Measurements from ENCODE around the gene NT5C1A. TPM values are rescaled to one million over a fixed set of nuclear protein-coding genes. Genes with fewer than 3 reads are reported as not detected.

The NT5C1A gene
- total RNA-seq, 1 experiment from 2014 or later = not detected

- H3K9me3 ChIP-seq (ENCODE audit: control insufficient read depth, low read depth, low read length) = no peaks in the 10 kb centered on the region
- H2AK5ac ChIP-seq (ENCODE audit: insufficient read length, low read length) = no peak overlapping the region
- peak overlapping the region; percentile 48 for H3K14ac ChIP-seq (ENCODE audit: insufficient read depth, low read length)
- H2BK5ac ChIP-seq (ENCODE audit: insufficient read length, low read length) = no peak overlapping the region
- H3K4ac ChIP-seq (ENCODE audit: low read depth, low read length) = no peak overlapping the region
- Mint-ChIP-seq H3K4me1 (peaks cover 5 to 17% of the 10 kb centered on the region in 2 experiments; a peak in 3 of 4 replicates), H3K27me3 (ENCODE audit: low read depth) (peaks cover 83% of the 10 kb centered on the region), H3K4me3 (no peak overlapping the region), H3K36me3 (ENCODE audit: insufficient read depth in 1 of 3, low read depth in 3 of 3) (no peaks in the 10 kb centered on the region), H3K27ac (peak overlapping the region in 1 of 3 experiments; percentile 65; a peak in 2 of 7 replicates), H3K9me3 (no peaks in the 10 kb centered on the region)
- no peak overlapping the region for H4K91ac ChIP-seq (ENCODE audit: insufficient read length, low read depth, low read length)
- H2AFZ ChIP-seq (ENCODE audit: low read length) = no peak overlapping the region
- H3K4me2 ChIP-seq (ENCODE audit: insufficient read depth, insufficient read length, low read length) = no peak overlapping the region
- no peaks in the 10 kb centered on the region; the same call in 1 of the 2 replicates for H3K27me3 ChIP-seq (ENCODE audit: insufficient read depth, low read length)
- TF ChIP-seq CTCF (conservative IDR thresholded peaks at IDR 0.05) = 0 out of 3 replicates have a peak, but pooled peaks have one; percentile 22
- peak; percentile 77 for DNase-seq
- H3K23me2 ChIP-seq (ENCODE audit: insufficient read length, low read depth, low read length, poor library complexity, severe bottlenecking) = no peaks in the 10 kb centered on the region
- WGBS (ENCODE audit: extremely low coverage, insufficient read length, low lambda C conversion rate) = no CpG with 5 or more reads among the region's 12 CpGs
- peak overlapping the region; percentile 5 for H3K18ac ChIP-seq (ENCODE audit: insufficient read length, low read depth, low read length)
- H3K9ac ChIP-seq (ENCODE audit: extremely low read depth, insufficient read length, low read length) = no peak overlapping the region
- no peak overlapping the region for H3K23ac ChIP-seq (ENCODE audit: insufficient read length, low read depth, low read length)
- H3K56ac ChIP-seq (ENCODE audit: insufficient read length, low read depth, low read length) = no peak overlapping the region
- no peak overlapping the region for H2BK20ac ChIP-seq (ENCODE audit: low read depth, low read length, poor library complexity, severe bottlenecking)
- no peak overlapping the region for H2BK12ac ChIP-seq (ENCODE audit: insufficient read length, low read depth, low read length)
- no peak overlapping the region for H2BK120ac ChIP-seq (ENCODE audit: low read depth, low read length, poor library complexity, severe bottlenecking)
- no peak overlapping the region for H3K27ac ChIP-seq (ENCODE audit: insufficient read length, low read depth, low read length)
- no peak overlapping the region for H2BK15ac ChIP-seq (ENCODE audit: low read depth, low read length)
- no peak overlapping the region for H4K5ac ChIP-seq (ENCODE audit: insufficient read length, low read depth, low read length)
- no peak overlapping the region for H4K8ac ChIP-seq (replicated peaks; ENCODE audit: insufficient read length, low read depth, low read length)
- no peaks in the 10 kb centered on the region for H3K79me1 ChIP-seq (ENCODE audit: insufficient read depth, low read depth, low read length, poor library complexity, severe bottlenecking)
- H3K4me1 ChIP-seq (ENCODE audit: insufficient read depth, low read length) = no peaks in the 10 kb centered on the region
- H3T11ph ChIP-seq (ENCODE audit: low read length) = no peak overlapping the region
- H4K20me1 ChIP-seq (ENCODE audit: control insufficient read depth, insufficient read depth, insufficient read length) = no peaks in the 10 kb centered on the region
- H3K79me2 ChIP-seq (ENCODE audit: insufficient read depth, low read length) = no peaks in the 10 kb centered on the region
Observed at GRCh38 chr1:39646232-39647081, 25.4 kb downstream of the NT5C1A start.
